CD4-positive, CD25-positive, alpha-beta regulatory T cell (primary cell): ENCODE measurements around the gene CAPN10. TPM values are rescaled to one million over a fixed set of nuclear protein-coding genes. Genes with fewer than 3 reads are reported as not detected.

Experiments
- ATAC-seq, 2 donors: fragments of 150-1000 bp; cut with Tn5 transposase; one replicate each; pipeline ENCODE4 v1.10.0; 2021; ENCODE audit warnings: low read depth in 2 of 2, moderate number of reproducible peaks in 2 of 2, moderate library complexity in 1 of 2
- DNase-seq, 3 donors: peaks; one replicate each; pipeline versions ENCODE4 v3.0.0 to v3.0.0-alpha.2; 2012 to 2022; ENCODE audit warnings: mixed read lengths in 1 of 3
- H3K27ac ChIP-seq: one replicate; pipeline ENCODE4 v1.7.0; 2013; ENCODE audit warnings: mild to moderate bottlenecking, low read length; ENCODE audit not compliant: insufficient read depth, poor library complexity, severe bottlenecking
- H3K27me3 ChIP-seq: one replicate; pipeline ENCODE4 v1.7.0; 2013; ENCODE audit warnings: low read length; ENCODE audit not compliant: control insufficient read depth, insufficient read depth
- H3K36me3 ChIP-seq: one replicate; pipeline ENCODE4 v1.7.0; 2013; ENCODE audit warnings: mild to moderate bottlenecking, low read length, moderate library complexity; ENCODE audit not compliant: control insufficient read depth, insufficient read depth
- H3K4me1 ChIP-seq: 2 replicates; pipeline ENCODE4 v1.7.0; 2013; ENCODE audit warnings: mild to moderate bottlenecking, low read length; ENCODE audit not compliant: insufficient read depth, control insufficient read depth, poor library complexity, severe bottlenecking
- H3K4me3 ChIP-seq: one replicate; pipeline ENCODE4 v1.7.0; 2013; ENCODE audit warnings: low read depth, mild to moderate bottlenecking, low read length, moderate library complexity
- H3K9me3 ChIP-seq, 2 experiments: 1 replicate in 1 of 2; 2 replicates in 1 of 2; pipeline ENCODE4 v1.7.0; 2013; ENCODE audit warnings: low read length in 2 of 2, mild to moderate bottlenecking in 1 of 2, moderate library complexity in 1 of 2; ENCODE audit not compliant: control insufficient read depth in 2 of 2
- H3K27ac Mint-ChIP-seq, 3 donors: one replicate each; pipeline ENCODE4 v1.8.0; 2020 to 2022; ENCODE audit warnings: mild to moderate bottlenecking in 3 of 3, mixed read lengths in 3 of 3, moderate library complexity in 2 of 3
- H3K27me3 Mint-ChIP-seq: one replicate; pipeline ENCODE4 v1.8.0; 2022; ENCODE audit warnings: mild to moderate bottlenecking, mixed read lengths
- H3K36me3 Mint-ChIP-seq: one replicate; pipeline ENCODE4 v1.8.0; 2020; ENCODE audit warnings: mixed read lengths
- H3K4me1 Mint-ChIP-seq, 4 donors: one replicate each; pipeline ENCODE4 v1.8.0; 2020 to 2022; ENCODE audit warnings: mixed read lengths in 4 of 4, mild to moderate bottlenecking in 1 of 4
- H3K4me3 Mint-ChIP-seq, 4 donors: one replicate each; pipeline ENCODE4 v1.8.0; 2020 to 2022; ENCODE audit warnings: mild to moderate bottlenecking in 4 of 4, mixed read lengths in 4 of 4, moderate library complexity in 3 of 4
- H3K9me3 Mint-ChIP-seq, 7 donors: one replicate each; pipeline ENCODE4 v1.8.0; 2020 to 2022; ENCODE audit warnings: mixed read lengths in 7 of 7, mild to moderate bottlenecking in 3 of 7, moderate library complexity in 2 of 7
- polyA plus RNA-seq, 4 donors: library from polyadenylated mRNA; unstranded; fragments of 300-500 nt; fragmentation: Illumina TruSeq; gene quantifications; one replicate each; pipeline ENCODE4 v1.2.3, GENCODE V29; 2021
- total RNA-seq: library from RNA; stranded (reverse); gene quantifications from one replicate; pipeline ENCODE4 v1.2.3, GENCODE V29; 2022

Gene CAPN10
- total and polyA plus RNA-seq, 5 donors from 2014 or later, result 6.8 to 64.6 (median 7.8) TPM

DNA sequence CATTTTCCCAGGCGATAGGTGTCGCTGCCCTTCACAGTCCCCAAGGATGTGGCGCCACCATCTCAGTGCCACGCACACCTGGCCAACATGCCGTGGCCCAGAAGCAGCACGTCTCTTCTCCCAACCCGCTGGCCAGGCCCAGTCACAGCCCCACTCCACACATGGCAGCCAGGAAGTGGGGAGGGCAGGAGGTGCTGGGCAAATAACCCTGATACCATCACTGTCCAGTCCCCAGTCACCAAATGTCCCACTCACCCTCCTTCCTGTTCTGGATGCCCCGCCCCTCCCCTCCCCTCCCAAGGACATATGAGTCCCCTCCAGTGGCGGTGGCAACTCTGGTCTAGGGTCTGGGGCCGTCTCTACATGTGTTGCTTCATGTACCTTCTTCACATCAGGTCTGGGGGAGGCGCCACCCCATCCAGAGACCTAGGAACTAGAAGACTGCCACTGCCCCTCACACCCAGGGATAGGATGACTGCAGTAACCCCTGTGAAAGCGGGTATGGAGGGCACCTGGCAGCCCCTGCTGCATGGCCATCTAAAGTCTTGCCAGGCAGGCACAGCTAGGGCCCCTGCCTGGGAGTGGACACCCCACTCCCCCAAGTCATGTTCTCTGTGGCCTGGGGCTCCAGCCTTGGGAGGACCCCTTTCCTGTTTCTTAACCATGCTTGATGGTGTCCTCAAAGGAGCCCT, 7.3 kb upstream of the CAPN10 start:
- H3K9me3 Mint-ChIP-seq, result no peaks in the 10 kb centered on the region
- H3K27me3 Mint-ChIP-seq, result no peaks in the 10 kb centered on the region
- DNase-seq (peak in 1 of 3 donors; percentile 28), ATAC-seq (peak in 1 of 2 donors; percentile 3)
- H3K9me3 ChIP-seq, result no peaks in the 10 kb centered on the region
- H3K27me3 ChIP-seq, result no peaks in the 10 kb centered on the region
- peaks cover 33% of the 10 kb centered on the region for H3K36me3 ChIP-seq
- H3K27ac Mint-ChIP-seq, result peak overlapping the region; percentile 90 to 91 (median 91)
- H3K27ac ChIP-seq, result peak overlapping the region; percentile 58
- H3K36me3 Mint-ChIP-seq, result peaks cover 25% of the 10 kb centered on the region
- H3K4me1 ChIP-seq, result peaks cover 26% of the 10 kb centered on the region
- peaks cover 14 to 34% (median 20%) of the 10 kb centered on the region in 4 donors for H3K4me1 Mint-ChIP-seq
- H3K4me3 Mint-ChIP-seq, result peak overlapping the region; percentile 44 to 90 (median 68)
- H3K4me3 ChIP-seq, result no peak overlapping the region

DNA sequence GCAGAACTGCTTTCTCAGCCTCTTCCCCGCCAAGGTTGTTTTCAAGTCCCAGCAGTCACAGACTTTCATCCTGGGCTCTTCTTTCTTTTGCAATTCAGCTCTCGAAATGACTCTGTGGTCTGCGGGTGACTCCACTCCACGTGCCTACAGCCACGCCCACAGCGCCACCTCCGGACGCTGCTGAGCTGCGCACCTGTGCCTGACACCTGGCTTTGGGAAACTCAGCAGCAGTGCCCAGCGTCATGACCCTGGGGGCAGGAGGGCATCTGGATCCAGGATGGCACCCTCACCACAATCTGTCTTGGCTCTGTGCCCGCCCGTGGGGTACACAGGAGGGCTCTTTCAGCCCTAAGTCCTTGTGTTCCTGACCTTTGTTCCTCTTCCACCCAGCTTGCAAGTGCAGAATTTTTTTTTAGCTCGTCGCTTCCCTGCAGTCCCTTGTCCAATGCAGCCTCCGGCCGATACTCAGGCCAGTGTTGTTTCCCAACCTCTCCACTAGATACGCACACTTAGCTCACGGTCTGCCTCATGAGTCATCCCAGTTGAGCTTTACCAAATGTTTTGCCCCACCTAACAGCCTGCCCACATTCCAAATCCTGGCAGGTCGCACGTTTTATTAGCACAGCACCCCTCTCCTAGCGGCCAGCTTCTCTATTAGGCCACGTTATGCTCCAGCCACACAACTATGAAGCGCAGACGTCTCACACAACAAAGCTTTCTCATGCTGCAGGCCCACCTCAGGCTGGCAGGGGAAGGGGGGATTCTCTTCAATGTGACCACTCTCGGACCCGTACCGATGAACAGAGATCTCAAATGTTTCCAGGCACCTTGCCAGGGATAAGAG, 6.5 kb upstream of the CAPN10 start:
- no peaks in the 10 kb centered on the region for H3K9me3 Mint-ChIP-seq
- H3K27me3 Mint-ChIP-seq, result no peaks in the 10 kb centered on the region
- H3K4me3 Mint-ChIP-seq, result peak overlapping the region; percentile 44 to 90 (median 68)
- peaks cover 25% of the 10 kb centered on the region for H3K36me3 ChIP-seq
- peaks cover 34% of the 10 kb centered on the region for H3K4me1 ChIP-seq
- no peaks in the 10 kb centered on the region for H3K9me3 ChIP-seq
- H3K4me3 ChIP-seq, result no peak overlapping the region
- H3K4me1 Mint-ChIP-seq, result peaks cover 14 to 41% (median 21%) of the 10 kb centered on the region in 4 donors
- peak overlapping the region; percentile 90 to 91 (median 91) for H3K27ac Mint-ChIP-seq
- DNase-seq (peak; percentile 73 to 89 (median 80)), ATAC-seq (peak; percentile 90 to 92)
- peak overlapping the region; percentile 58 for H3K27ac ChIP-seq
- H3K36me3 Mint-ChIP-seq, result peaks cover 25% of the 10 kb centered on the region
- H3K27me3 ChIP-seq, result no peaks in the 10 kb centered on the region

DNA sequence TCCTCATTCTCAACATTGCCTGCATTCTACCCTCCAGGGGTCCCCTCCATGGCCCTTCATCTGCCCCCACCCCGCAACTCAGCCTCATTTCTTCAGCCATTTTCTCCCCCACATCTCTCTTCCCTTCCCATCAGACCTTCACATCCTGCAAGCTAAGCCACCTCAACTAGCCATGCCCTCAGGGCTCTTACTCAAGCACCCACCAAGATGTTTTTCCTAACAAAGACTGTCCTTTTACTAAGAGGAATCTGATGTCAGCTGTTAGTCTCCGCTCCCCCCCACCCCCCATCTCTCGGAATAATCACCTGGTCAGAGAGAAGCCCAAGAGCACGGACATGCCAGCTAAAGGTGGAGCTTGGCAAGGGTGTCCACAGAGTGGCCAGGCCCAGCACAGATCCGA, 4.7 kb upstream of the CAPN10 start:
- H3K4me1 Mint-ChIP-seq, result peaks cover 14 to 53% (median 25%) of the 10 kb centered on the region in 4 donors
- DNase-seq, result no peak
- no peak for ATAC-seq
- H3K9me3 Mint-ChIP-seq, result no peaks in the 10 kb centered on the region
- H3K27me3 ChIP-seq, result no peaks in the 10 kb centered on the region
- no peak overlapping the region for H3K27ac ChIP-seq
- no peaks in the 10 kb centered on the region for H3K9me3 ChIP-seq
- peaks cover 44% of the 10 kb centered on the region for H3K4me1 ChIP-seq
- peaks cover 11% of the 10 kb centered on the region for H3K36me3 ChIP-seq
- H3K36me3 Mint-ChIP-seq, result peaks cover 25% of the 10 kb centered on the region
- H3K27ac Mint-ChIP-seq, result peak overlapping the region in 1 of 3 donors; percentile 49
- H3K4me3 Mint-ChIP-seq, result peak overlapping the region in 2 of 4 donors; percentile 51 to 65
- no peak overlapping the region for H3K4me3 ChIP-seq
- H3K27me3 Mint-ChIP-seq, result no peaks in the 10 kb centered on the region

DNA sequence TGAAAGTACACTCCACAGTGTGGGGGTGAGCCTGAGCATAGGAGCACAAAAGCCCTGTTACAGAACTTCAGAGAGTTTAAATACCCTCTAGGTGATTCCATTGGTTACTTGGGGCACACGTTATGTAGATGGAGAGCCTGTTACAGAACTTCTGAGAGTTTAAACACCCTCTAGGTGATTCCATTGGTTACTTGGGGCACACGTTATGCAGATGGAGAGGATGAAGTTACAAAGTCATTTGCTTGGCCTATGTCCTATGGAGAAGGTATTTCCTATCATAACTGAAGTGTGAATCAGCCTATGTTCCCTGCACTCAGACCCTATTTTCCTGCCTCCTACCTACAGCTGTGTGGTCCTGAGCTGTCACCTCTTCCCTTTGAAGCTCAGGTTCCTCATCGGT, 3.8 kb upstream of the CAPN10 start:
- Mint-ChIP-seq H3K4me1 (peaks cover 14 to 60% (median 28%) of the 10 kb centered on the region in 4 donors), H3K9me3 (no peaks in the 10 kb centered on the region), H3K27me3 (no peaks in the 10 kb centered on the region), H3K27ac (peak overlapping the region in 2 of 3 donors; percentile 38 to 49), H3K4me3 (peak overlapping the region in 2 of 4 donors; percentile 51 to 65), H3K36me3 (peaks cover 25% of the 10 kb centered on the region)
- Histone ChIP-seq H3K36me3 (peaks cover 5% of the 10 kb centered on the region), H3K4me1 (peaks cover 52% of the 10 kb centered on the region), H3K27ac (no peak overlapping the region), H3K4me3 (no peak overlapping the region), H3K9me3 (no peaks in the 10 kb centered on the region), H3K27me3 (no peaks in the 10 kb centered on the region)
- DNase-seq, result no peak
- ATAC-seq, result no peak

DNA sequence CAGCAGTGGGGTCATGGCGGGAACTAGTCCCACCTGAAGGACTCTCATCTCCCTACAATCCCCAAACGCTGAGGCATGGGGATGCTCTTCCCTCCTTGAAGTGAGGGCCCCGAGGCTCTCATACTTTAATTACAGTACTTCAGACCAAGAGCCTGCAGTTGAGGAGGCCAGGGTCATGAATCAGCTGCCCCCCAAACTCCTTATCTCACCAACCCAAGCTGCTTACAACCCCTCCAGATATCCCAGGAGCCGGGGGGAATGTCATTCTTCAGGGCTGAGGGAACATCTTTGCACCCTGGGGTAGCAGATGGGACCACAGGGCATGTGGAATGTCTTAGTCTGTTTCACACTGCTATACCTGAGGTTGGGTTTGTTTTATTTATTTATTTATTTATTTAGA, 2.8 kb upstream of the CAPN10 start:
- Mint-ChIP-seq H3K36me3 (peaks cover 25% of the 10 kb centered on the region), H3K9me3 (no peaks in the 10 kb centered on the region), H3K27ac (no peak overlapping the region), H3K4me1 (peaks cover 14 to 68% (median 38%) of the 10 kb centered on the region in 4 donors), H3K4me3 (peak overlapping the region in 2 of 4 donors; percentile 65 to 81), H3K27me3 (no peaks in the 10 kb centered on the region)
- ATAC-seq (no peak), DNase-seq (no peak)
- Histone ChIP-seq H3K9me3 (no peaks in the 10 kb centered on the region), H3K4me3 (no peak overlapping the region), H3K4me1 (peaks cover 55% of the 10 kb centered on the region), H3K27ac (no peak overlapping the region), H3K36me3 (peaks cover 5% of the 10 kb centered on the region), H3K27me3 (no peaks in the 10 kb centered on the region)

DNA sequence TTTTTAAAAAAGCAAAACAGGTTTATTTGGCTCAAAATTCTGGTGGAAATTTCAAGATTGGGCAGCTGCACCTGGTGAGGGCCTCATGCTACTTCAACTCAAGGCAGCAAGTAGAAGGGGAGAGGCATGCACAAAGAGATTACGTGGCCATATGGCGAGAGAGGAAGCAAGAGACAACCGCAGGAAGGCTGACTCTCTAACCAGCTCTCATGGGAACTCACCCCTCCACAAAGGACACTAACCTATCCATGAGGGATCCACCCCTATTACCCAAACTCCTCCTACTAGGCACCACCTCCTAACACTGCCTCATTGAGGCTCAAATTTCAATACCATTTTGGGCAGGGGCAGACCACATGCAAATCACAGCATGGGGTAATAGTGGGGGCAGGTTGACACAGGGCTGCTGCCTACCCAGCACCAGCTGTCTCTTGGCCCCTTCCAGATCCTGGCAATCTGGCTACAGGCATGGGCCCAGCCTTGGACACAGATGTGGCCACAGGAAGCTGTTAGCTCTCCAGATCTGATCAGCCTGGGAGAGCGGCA, 2.0 kb upstream of the CAPN10 start:
- no peak overlapping the region for H3K4me3 ChIP-seq
- peaks cover 49% of the 10 kb centered on the region for H3K4me1 ChIP-seq
- peaks cover 25% of the 10 kb centered on the region for H3K36me3 Mint-ChIP-seq
- H3K27me3 ChIP-seq, result no peaks in the 10 kb centered on the region
- H3K9me3 ChIP-seq, result no peaks in the 10 kb centered on the region
- DNase-seq, result peak in 1 of 3 donors; percentile 9
- H3K27ac Mint-ChIP-seq, result peak overlapping the region in 1 of 3 donors; percentile 55
- peaks cover 8% of the 10 kb centered on the region for H3K36me3 ChIP-seq
- no peak overlapping the region for H3K27ac ChIP-seq
- no peaks in the 10 kb centered on the region for H3K27me3 Mint-ChIP-seq
- ATAC-seq, result no peak
- H3K4me3 Mint-ChIP-seq, result peak overlapping the region; percentile 56 to 94 (median 82)
- peaks cover 12 to 66% (median 39%) of the 10 kb centered on the region in 4 donors for H3K4me1 Mint-ChIP-seq
- no peaks in the 10 kb centered on the region for H3K9me3 Mint-ChIP-seq

DNA sequence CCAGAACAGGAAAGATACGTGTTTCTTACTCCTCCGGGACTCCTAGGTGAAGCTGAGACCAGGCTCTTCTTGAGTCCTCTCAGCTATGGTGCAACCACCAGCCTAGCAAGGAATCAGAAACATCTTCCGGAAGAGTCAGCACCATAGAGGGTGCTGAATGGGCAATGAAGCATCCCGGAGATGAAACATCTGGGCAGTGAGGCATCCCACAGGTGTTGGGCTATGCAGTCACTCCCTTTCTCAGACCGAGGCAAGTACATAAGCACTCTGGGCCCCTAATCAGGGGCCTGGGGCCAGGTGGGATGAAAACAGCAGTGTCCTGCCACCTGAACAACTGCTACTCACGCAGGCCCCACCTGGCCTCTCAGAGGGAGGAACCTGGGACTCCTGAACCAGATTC, 1.4 kb upstream of the CAPN10 start:
- Mint-ChIP-seq H3K9me3 (no peaks in the 10 kb centered on the region), H3K36me3 (peaks cover 21% of the 10 kb centered on the region), H3K4me3 (peak overlapping the region; percentile 56 to 96 (median 94)), H3K27me3 (no peaks in the 10 kb centered on the region), H3K4me1 (peaks cover 6 to 62% (median 33%) of the 10 kb centered on the region in 4 donors), H3K27ac (no peak overlapping the region)
- DNase-seq, result no peak
- Histone ChIP-seq H3K27me3 (no peaks in the 10 kb centered on the region), H3K4me3 (peak overlapping the region; percentile 79), H3K36me3 (peaks cover 12% of the 10 kb centered on the region), H3K27ac (no peak overlapping the region), H3K4me1 (peaks cover 44% of the 10 kb centered on the region), H3K9me3 (no peaks in the 10 kb centered on the region)
- no peak for ATAC-seq
